SU-DHL-6 (cell line): ENCODE measurements around the gene SPINK4.

Experiments
- H2AFZ ChIP-seq: fragments of 200-600 bp; sonication (generic); 2 replicates; pipeline ENCODE4 v1.6.1; 2014; ENCODE audit warnings: low read depth, mild to moderate bottlenecking, moderate library complexity, mixed read lengths, antibody characterized with exemption, low read length; ENCODE audit not compliant: severe bottlenecking
- H3F3A ChIP-seq: fragments of 200-600 bp; shearing (Covaris generic); 2 replicates; pipeline ENCODE4 v1.6.0; 2016; ENCODE audit warnings: antibody characterized with exemption, mild to moderate bottlenecking; ENCODE audit not compliant: insufficient read depth
- H3K27ac ChIP-seq: fragments of 200-600 bp; sonication (generic); 2 replicates; pipeline ENCODE4 v1.5.1; 2016; ENCODE audit warnings: low read depth, mild to moderate bottlenecking, low read length, moderate library complexity, mixed read lengths
- H3K27me3 ChIP-seq: fragments of 200-600 bp; sonication (generic), shearing (Covaris generic); 2 replicates; pipeline ENCODE4 v1.6.0; 2014; ENCODE audit warnings: mild to moderate bottlenecking, low read length
- H3K36me3 ChIP-seq: fragments of 200-600 bp; sonication (generic); 2 replicates; pipeline ENCODE4 v1.6.1; 2014; ENCODE audit warnings: mild to moderate bottlenecking, low read length, mixed read lengths
- H3K4me2 ChIP-seq: fragments of 300-600, 200-600 bp; shearing (Covaris generic), sonication (generic); 2 replicates; pipeline ENCODE4 v1.6.0; 2014; ENCODE audit warnings: low read length, low read depth, mild to moderate bottlenecking; ENCODE audit not compliant: poor library complexity, severe bottlenecking
- H3K4me3 ChIP-seq: fragments of 200-600 bp; sonication (generic); 2 replicates; pipeline ENCODE4 v1.5.1; 2014; ENCODE audit warnings: antibody characterized with exemption, low read length, mild to moderate bottlenecking, mixed read lengths; ENCODE audit not compliant: insufficient read depth, poor library complexity, severe bottlenecking
- H3K79me2 ChIP-seq: fragments of 200-600 bp; sonication (generic); 2 replicates; pipeline ENCODE4 v1.6.1; 2014; ENCODE audit warnings: mild to moderate bottlenecking, low read length, moderate library complexity; ENCODE audit not compliant: insufficient read depth
- H3K9ac ChIP-seq: fragments of 200-600 bp; sonication (generic); 2 replicates; pipeline ENCODE4 v1.7.0; 2014; ENCODE audit warnings: mild to moderate bottlenecking, low read length
- H3K9me2 ChIP-seq: fragments of 200-600 bp; sonication (generic); replicated peaks from 2 replicates; pipeline ENCODE4 v1.6.1; 2014; ENCODE audit warnings: low read length; ENCODE audit not compliant: insufficient read depth
- H3K9me3 ChIP-seq: fragments of 200-600 bp; sonication (generic); 2 replicates; pipeline ENCODE4 v1.6.1; 2014; ENCODE audit warnings: low read length, mixed read lengths; ENCODE audit not compliant: insufficient read depth
- H4K20me1 ChIP-seq: fragments of 200-600 bp; sonication (generic); 2 replicates; pipeline ENCODE4 v1.6.1; 2014; ENCODE audit warnings: low read depth, mild to moderate bottlenecking, antibody characterized with exemption, low read length, moderate library complexity, mixed read lengths
- EZH2phosphoT487 ChIP-seq: fragments of 200-600 bp; sonication (generic), shearing (Covaris generic); conservative IDR thresholded peaks from 2 replicates; pipeline ENCODE4 v1.6.1; 2018; ENCODE audit warnings: mild to moderate bottlenecking, antibody characterized with exemption, low read length, moderate library complexity, mixed read lengths
- TF ChIP-seq, protein P1 (sequence below): fragments of 200-600 bp; sonication (generic); IDR thresholded peaks from one replicate; pipeline ENCODE4 v1.5.1; 2017; ENCODE audit warnings: antibody characterized with exemption, mild to moderate bottlenecking, low read length, moderate library complexity; ENCODE audit not compliant: insufficient read depth, poor library complexity, severe bottlenecking

The SPINK4 gene

GRCh38 chr9:33242609-33243134 lies 2.7 kb downstream of the SPINK4 start:
- H3K27me3 ChIP-seq, result no peaks in the 10 kb centered on the region
- H3K9me3 ChIP-seq, result no peaks in the 10 kb centered on the region
- no peak overlapping the region for H3K27ac ChIP-seq
- no peak overlapping the region for H2AFZ ChIP-seq
- H3K9me2 ChIP-seq, result no peaks in the 10 kb centered on the region
- H3F3A ChIP-seq, result no peaks in the 10 kb centered on the region
- H3K36me3 ChIP-seq, result no peaks in the 10 kb centered on the region
- H3K9ac ChIP-seq, result no peak overlapping the region
- no peaks in the 10 kb centered on the region for H4K20me1 ChIP-seq
- no peak overlapping the region for H3K4me3 ChIP-seq
- no peak for TF ChIP-seq EZH2phosphoT487
- no peaks in the 10 kb centered on the region for H3K79me2 ChIP-seq
- H3K4me2 ChIP-seq, result no peak overlapping the region

GRCh38 chr9:33244137-33244784 lies 4.3 kb downstream of the SPINK4 start:
- H3K9me2 ChIP-seq, result no peaks in the 10 kb centered on the region
- H3K27ac ChIP-seq, result no peak overlapping the region
- no peak overlapping the region for H3K4me2 ChIP-seq
- no peaks in the 10 kb centered on the region for H3K36me3 ChIP-seq
- no peaks in the 10 kb centered on the region for H4K20me1 ChIP-seq
- no peak overlapping the region for H3K4me3 ChIP-seq
- TF ChIP-seq, protein P1, sequence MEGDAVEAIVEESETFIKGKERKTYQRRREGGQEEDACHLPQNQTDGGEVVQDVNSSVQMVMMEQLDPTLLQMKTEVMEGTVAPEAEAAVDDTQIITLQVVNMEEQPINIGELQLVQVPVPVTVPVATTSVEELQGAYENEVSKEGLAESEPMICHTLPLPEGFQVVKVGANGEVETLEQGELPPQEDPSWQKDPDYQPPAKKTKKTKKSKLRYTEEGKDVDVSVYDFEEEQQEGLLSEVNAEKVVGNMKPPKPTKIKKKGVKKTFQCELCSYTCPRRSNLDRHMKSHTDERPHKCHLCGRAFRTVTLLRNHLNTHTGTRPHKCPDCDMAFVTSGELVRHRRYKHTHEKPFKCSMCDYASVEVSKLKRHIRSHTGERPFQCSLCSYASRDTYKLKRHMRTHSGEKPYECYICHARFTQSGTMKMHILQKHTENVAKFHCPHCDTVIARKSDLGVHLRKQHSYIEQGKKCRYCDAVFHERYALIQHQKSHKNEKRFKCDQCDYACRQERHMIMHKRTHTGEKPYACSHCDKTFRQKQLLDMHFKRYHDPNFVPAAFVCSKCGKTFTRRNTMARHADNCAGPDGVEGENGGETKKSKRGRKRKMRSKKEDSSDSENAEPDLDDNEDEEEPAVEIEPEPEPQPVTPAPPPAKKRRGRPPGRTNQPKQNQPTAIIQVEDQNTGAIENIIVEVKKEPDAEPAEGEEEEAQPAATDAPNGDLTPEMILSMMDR, result no peak
- TF ChIP-seq EZH2phosphoT487, result no peak
- no peaks in the 10 kb centered on the region for H3K79me2 ChIP-seq
- H3F3A ChIP-seq, result no peaks in the 10 kb centered on the region
- no peak overlapping the region for H3K9ac ChIP-seq
- H3K9me3 ChIP-seq, result no peaks in the 10 kb centered on the region
- no peak overlapping the region for H2AFZ ChIP-seq
- no peaks in the 10 kb centered on the region for H3K27me3 ChIP-seq

- no peak overlapping the region for H3K4me3 ChIP-seq
- H4K20me1 ChIP-seq, result no peaks in the 10 kb centered on the region
- H3K27ac ChIP-seq, result no peak overlapping the region
- peaks cover 4% of the 10 kb centered on the region; the same call in 1 of the 2 replicates for H3F3A ChIP-seq
- H3K4me2 ChIP-seq, result no peak overlapping the region
- TF ChIP-seq, protein P1, result no peak
- TF ChIP-seq EZH2phosphoT487, result no peak
- H3K9me3 ChIP-seq, result no peaks in the 10 kb centered on the region
- no peak overlapping the region for H2AFZ ChIP-seq
- H3K27me3 ChIP-seq, result no peaks in the 10 kb centered on the region
- H3K36me3 ChIP-seq, result no peaks in the 10 kb centered on the region
- H3K9ac ChIP-seq, result no peak overlapping the region
- H3K79me2 ChIP-seq, result no peaks in the 10 kb centered on the region
- H3K9me2 ChIP-seq, result no peaks in the 10 kb centered on the region
Observed at GRCh38 chr9:33245341-33245740, 5.4 kb downstream of the SPINK4 start.

GRCh38 chr9:33246269-33246860 lies 6.4 kb downstream of the SPINK4 start:
- Histone ChIP-seq H4K20me1 (no peaks in the 10 kb centered on the region), H3K4me3 (no peak overlapping the region), H3K27ac (no peak overlapping the region), H3K9me2 (no peaks in the 10 kb centered on the region), H3F3A (peaks cover 7% of the 10 kb centered on the region; the same call in 1 of the 2 replicates), H3K9me3 (no peaks in the 10 kb centered on the region), H3K4me2 (no peak overlapping the region), H3K36me3 (no peaks in the 10 kb centered on the region), H2AFZ (no peak overlapping the region), H3K9ac (no peak overlapping the region), H3K27me3 (no peaks in the 10 kb centered on the region), H3K79me2 (no peaks in the 10 kb centered on the region)
- TF ChIP-seq, protein P1, result no peak
- TF ChIP-seq EZH2phosphoT487, result no peak
